Mucosa of rectum (tissue), 2 donors: ENCODE measurements around the gene TRIM38.

Source experiments
- H3K27ac ChIP-seq, 2 donors: one replicate each; pipeline ENCODE4 v1.7.0; 2013; ENCODE audit warnings: inconsistent platforms in 2 of 2, low read depth in 2 of 2, low read length in 2 of 2
- H3K27me3 ChIP-seq, 2 donors: one replicate each; pipeline ENCODE4 v1.7.0; 2013; ENCODE audit warnings: low read length in 2 of 2; ENCODE audit not compliant: control insufficient read depth in 2 of 2, insufficient read depth in 2 of 2
- H3K36me3 ChIP-seq, 2 donors: one replicate each; pipeline ENCODE4 v1.7.0; 2013; ENCODE audit warnings: low read length in 2 of 2; ENCODE audit not compliant: control insufficient read depth in 2 of 2, insufficient read depth in 2 of 2
- H3K4me1 ChIP-seq, 2 donors: one replicate each; pipeline ENCODE4 v1.7.0; 2013; ENCODE audit warnings: low read length in 2 of 2, mild to moderate bottlenecking in 1 of 2; ENCODE audit not compliant: control insufficient read depth in 2 of 2, insufficient read depth in 2 of 2
- H3K4me3 ChIP-seq, 2 donors: one replicate each; pipeline ENCODE4 v1.7.0; 2013; ENCODE audit warnings: low read length in 2 of 2
- H3K9ac ChIP-seq, 2 donors: one replicate each; pipeline ENCODE4 v1.7.0; 2013; ENCODE audit warnings: low read length in 2 of 2, low read depth in 1 of 2, mild to moderate bottlenecking in 1 of 2
- H3K9me3 ChIP-seq, 2 donors: one replicate each; pipeline ENCODE4 v1.7.0; 2013; ENCODE audit warnings: low read length in 2 of 2; ENCODE audit not compliant: control insufficient read depth in 2 of 2
- donor health status: healthy.
- donor health status: Normal muscosa, but diverticular disease.

The TRIM38 gene

DNA sequence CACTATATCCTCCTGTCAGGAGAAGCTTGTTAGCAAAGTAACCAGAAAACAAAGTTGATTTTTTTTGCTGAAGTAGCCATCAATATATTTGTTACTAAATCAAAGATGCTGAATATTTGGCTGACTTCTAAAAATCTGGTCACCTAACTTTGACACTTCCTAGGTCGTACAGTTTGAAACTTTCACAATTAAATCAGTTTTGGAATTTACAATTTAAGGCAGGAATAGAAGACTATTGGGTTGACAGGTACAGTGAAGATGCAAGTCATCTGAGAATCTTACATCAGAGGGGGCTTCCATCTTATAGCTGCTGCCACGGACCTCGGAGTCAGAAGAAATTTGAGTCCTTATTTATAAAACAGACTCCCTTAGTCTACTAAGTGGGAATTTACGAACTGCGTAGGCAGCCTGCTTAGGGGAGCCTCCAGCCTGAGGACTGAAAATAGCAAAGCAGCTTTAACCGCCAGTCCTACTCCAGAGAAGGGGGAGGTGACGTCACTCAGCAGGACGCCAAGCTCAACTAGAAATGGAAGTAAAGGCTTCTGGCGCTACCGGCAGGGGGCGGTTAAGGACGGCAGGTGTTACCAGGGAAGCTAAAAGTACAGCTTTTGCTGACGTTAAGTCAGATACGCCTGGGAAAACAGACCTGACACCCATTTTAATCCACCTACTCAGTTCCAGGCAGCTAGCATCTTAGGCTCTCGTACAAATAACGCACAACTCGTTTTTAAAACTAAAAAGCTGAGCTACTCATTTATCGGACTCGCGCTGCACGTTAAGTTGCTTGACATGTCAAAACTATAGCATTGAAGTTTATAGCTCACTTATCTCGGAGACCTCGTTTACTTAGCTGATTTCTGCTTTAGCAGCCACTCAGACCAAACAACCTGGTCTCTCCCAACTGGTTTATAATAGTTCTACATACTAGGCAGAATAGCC, 63.6 kb downstream of the TRIM38 start:
- Histone ChIP-seq H3K27me3 (no peaks in the 10 kb centered on the region), H3K36me3 (no peaks in the 10 kb centered on the region), H3K4me3 (peak overlapping the region; percentile 81 to 95), H3K9ac (peak overlapping the region; percentile 89 to 98), H3K27ac (peak overlapping the region; percentile 98), H3K4me1 (peaks cover 8 to 20% of the 10 kb centered on the region in 2 donors), H3K9me3 (no peaks in the 10 kb centered on the region)

DNA sequence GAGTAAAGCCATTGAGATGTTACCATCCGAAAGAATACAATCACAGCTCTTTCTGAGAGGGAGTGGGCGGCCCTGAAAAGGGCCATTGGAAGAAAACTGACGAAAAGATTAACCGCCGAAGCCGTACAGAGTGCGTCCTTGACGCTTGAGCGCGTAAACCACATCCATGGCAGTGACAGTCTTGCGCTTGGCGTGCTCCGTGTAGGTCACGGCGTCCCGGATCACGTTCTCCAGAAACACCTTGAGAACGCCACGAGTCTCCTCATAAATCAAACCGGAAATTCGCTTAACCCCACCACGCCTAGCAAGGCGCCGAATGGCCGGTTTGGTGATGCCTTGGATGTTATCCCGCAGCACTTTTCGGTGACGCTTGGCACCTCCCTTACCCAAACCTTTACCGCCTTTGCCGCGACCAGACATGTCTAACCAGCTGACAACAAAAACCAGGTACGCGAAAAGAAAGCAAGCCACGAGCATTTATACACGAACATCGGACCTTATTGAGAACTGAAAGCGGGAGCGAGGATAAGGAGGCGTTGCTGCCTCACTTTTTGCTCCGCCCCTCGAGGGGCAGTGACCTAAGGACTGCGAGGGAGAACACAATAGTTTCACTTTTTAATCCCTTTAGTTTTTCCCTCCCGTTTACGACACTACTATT, 64.4 kb downstream of the TRIM38 start:
- Histone ChIP-seq H3K4me1 (peaks cover 15 to 24% of the 10 kb centered on the region in 2 donors), H3K27ac (peak overlapping the region; percentile 98), H3K9ac (peak overlapping the region; percentile 89 to 98), H3K4me3 (peak overlapping the region; percentile 81 to 95), H3K27me3 (no peaks in the 10 kb centered on the region), H3K36me3 (no peaks in the 10 kb centered on the region), H3K9me3 (no peaks in the 10 kb centered on the region)

DNA sequence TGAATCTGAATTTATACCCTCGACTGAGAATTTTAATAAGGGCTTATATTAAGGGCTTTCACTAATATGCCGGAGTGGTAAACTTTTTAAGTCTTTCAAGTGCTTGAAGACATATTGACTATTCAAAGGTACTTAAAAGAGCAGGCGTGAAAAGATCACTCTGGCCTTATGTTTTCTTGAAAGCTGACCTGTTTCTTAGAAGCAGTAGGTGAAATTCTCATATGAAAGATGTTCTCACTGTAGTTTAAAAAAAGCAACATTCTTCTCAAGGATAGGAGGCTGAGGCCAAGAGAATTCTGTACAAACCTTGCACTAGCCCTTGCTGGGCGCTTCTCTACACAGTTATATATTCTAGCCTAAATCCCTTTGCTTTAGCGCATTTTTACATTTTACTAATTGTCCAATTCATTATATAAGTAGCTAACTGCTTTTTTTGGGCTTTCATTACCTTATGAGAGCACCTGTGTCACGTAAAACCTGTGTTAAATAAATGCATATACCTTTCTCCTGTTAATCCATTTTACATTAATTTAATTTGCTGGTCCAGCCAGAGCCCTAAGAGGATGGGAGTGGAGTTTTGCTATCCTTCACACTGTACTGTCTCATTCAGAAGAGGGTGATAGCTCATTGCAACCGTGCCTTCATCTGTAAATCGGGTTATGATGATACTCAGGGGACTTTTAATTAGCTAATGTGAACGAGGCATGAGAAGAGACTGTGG, 65.0 kb downstream of the TRIM38 start:
- Histone ChIP-seq H3K27ac (peak overlapping the region; percentile 98), H3K36me3 (no peaks in the 10 kb centered on the region), H3K27me3 (no peaks in the 10 kb centered on the region), H3K9ac (peak overlapping the region; percentile 89 to 98), H3K9me3 (no peaks in the 10 kb centered on the region), H3K4me1 (peaks cover 20 to 25% of the 10 kb centered on the region in 2 donors), H3K4me3 (peak overlapping the region; percentile 81 to 95)

GRCh38 chr6:26028212-26028745, 65.7 kb downstream of the TRIM38 start:
- Histone ChIP-seq H3K36me3 (no peaks in the 10 kb centered on the region), H3K27me3 (no peaks in the 10 kb centered on the region), H3K27ac (no peak overlapping the region), H3K9ac (no peak overlapping the region), H3K4me1 (peaks cover 22 to 31% of the 10 kb centered on the region in 2 donors), H3K4me3 (no peak overlapping the region), H3K9me3 (no peaks in the 10 kb centered on the region)

- H3K4me1 ChIP-seq: peaks cover 22 to 32% of the 10 kb centered on the region in 2 donors
Observed at GRCh38 chr6:26028746-26029569, 66.4 kb downstream of the TRIM38 start.

GRCh38 chr6:26029570-26029856, 66.9 kb downstream of the TRIM38 start:
- no peak overlapping the region for H3K27ac ChIP-seq
- no peaks in the 10 kb centered on the region for H3K36me3 ChIP-seq
- H3K9ac ChIP-seq: no peak overlapping the region
- no peaks in the 10 kb centered on the region for H3K9me3 ChIP-seq
- H3K4me3 ChIP-seq: no peak overlapping the region
- H3K27me3 ChIP-seq: no peaks in the 10 kb centered on the region
- peaks cover 22 to 32% of the 10 kb centered on the region in 2 donors for H3K4me1 ChIP-seq

More at GRCh38 chr6:26028746-26029569, 66.4 kb downstream of the TRIM38 start:
- Histone ChIP-seq H3K9ac (no peak overlapping the region), H3K36me3 (no peaks in the 10 kb centered on the region), H3K4me3 (no peak overlapping the region), H3K27ac (no peak overlapping the region), H3K9me3 (no peaks in the 10 kb centered on the region), H3K27me3 (no peaks in the 10 kb centered on the region)

GRCh38 chr6:26029857-26030653, 67.5 kb downstream of the TRIM38 start:
- Histone ChIP-seq H3K4me3 (no peak overlapping the region), H3K9me3 (no peaks in the 10 kb centered on the region), H3K27me3 (no peaks in the 10 kb centered on the region), H3K36me3 (no peaks in the 10 kb centered on the region), H3K27ac (no peak overlapping the region), H3K9ac (no peak overlapping the region), H3K4me1 (peaks cover 22 to 32% of the 10 kb centered on the region in 2 donors)

- Histone ChIP-seq H3K27me3 (no peaks in the 10 kb centered on the region), H3K27ac (no peak overlapping the region), H3K36me3 (no peaks in the 10 kb centered on the region), H3K4me3 (no peak overlapping the region), H3K4me1 (peaks cover 21 to 31% of the 10 kb centered on the region in 2 donors), H3K9me3 (no peaks in the 10 kb centered on the region), H3K9ac (no peak overlapping the region)
Observed at GRCh38 chr6:26030716-26031115, 68.1 kb downstream of the TRIM38 start.

DNA sequence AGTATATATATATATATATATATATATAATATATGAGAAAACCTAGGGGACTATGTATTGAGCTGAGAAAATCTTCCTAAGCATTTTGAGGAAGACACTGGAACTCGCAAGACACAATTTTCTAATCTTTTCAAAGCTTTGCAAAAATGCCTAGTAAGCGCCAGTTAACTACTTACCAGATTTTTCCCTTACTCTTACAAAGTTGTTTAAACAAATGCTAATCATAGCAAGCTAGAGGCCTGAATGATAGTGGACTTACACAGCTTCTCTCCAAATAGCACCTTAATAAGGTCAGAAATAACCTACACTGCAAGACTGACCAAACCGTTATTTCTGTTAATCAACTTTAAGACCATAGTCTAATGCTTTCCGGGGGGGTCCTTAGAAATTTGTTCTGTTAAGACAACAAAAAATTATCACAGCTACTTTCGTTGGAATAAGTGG, 68.6 kb downstream of the TRIM38 start:
- Histone ChIP-seq H3K9ac (peak overlapping the region in 1 of 2 donors; percentile 77), H3K36me3 (no peaks in the 10 kb centered on the region), H3K9me3 (no peaks in the 10 kb centered on the region), H3K27me3 (no peaks in the 10 kb centered on the region), H3K4me3 (peak overlapping the region; percentile 90 to 93), H3K27ac (peak overlapping the region; percentile 98 to 99), H3K4me1 (peaks cover 17 to 26% of the 10 kb centered on the region in 2 donors)
